Neural progenitor cell (in vitro differentiated cells): ENCODE measurements around the gene CIB4. TPM values are rescaled to one million over a fixed set of nuclear protein-coding genes. Genes with fewer than 3 reads are reported as not detected.

Experiments used
- DNase-seq: peaks from one replicate; pipeline ENCODE4 v3.0.0-alpha.2; 2016; ENCODE audit warnings: low spot score
- H2AFZ ChIP-seq: fragments of 200-600 bp; sonication (generic); replicated peaks from 2 replicates; pipeline ENCODE4 v1.6.1; 2016; ENCODE audit warnings: antibody characterized with exemption
- H3F3A ChIP-seq: fragments of 200-600 bp; sonication (generic); 2 replicates; pipeline ENCODE4 v1.6.1; 2016; ENCODE audit warnings: antibody characterized with exemption, low read depth
- H3K27ac ChIP-seq: fragments of 200-600 bp; sonication (generic); 2 replicates; pipeline ENCODE4 v1.5.1; 2016; ENCODE audit warnings: mild to moderate bottlenecking
- H3K27me3 ChIP-seq: fragments of 200-600 bp; sonication (generic); 2 replicates; pipeline ENCODE4 v1.6.1; 2016; ENCODE audit warnings: mild to moderate bottlenecking, moderate library complexity
- H3K36me3 ChIP-seq: fragments of 200-600 bp; sonication (generic); 2 replicates; pipeline ENCODE4 v1.5.1; 2016
- H3K4me1 ChIP-seq: fragments of 200-600 bp; sonication (generic); 2 replicates; pipeline ENCODE4 v1.6.1; 2016; ENCODE audit warnings: mixed run types
- H3K4me2 ChIP-seq: fragments of 200-600 bp; sonication (generic); 2 replicates; pipeline ENCODE4 v1.6.1; 2016
- H3K4me3 ChIP-seq: fragments of 200-600 bp; sonication (generic); 2 replicates; pipeline ENCODE4 v1.5.1; 2016
- H3K79me2 ChIP-seq: fragments of 200-600 bp; sonication (generic); 2 replicates; pipeline ENCODE4 v1.6.1; 2016; ENCODE audit warnings: low read depth
- H3K9ac ChIP-seq: fragments of 200-600 bp; sonication (generic); 2 replicates; pipeline ENCODE4 v1.6.1; 2016
- H3K9me3 ChIP-seq: fragments of 200-600 bp; sonication (generic); 2 replicates; pipeline ENCODE4 v1.5.1; 2016; ENCODE audit warnings: low read depth
- H4K20me1 ChIP-seq: fragments of 200-600 bp; sonication (generic); 2 replicates; pipeline ENCODE4 v1.6.1; 2016; ENCODE audit warnings: low read depth
- H3K27ac Mint-ChIP-seq: 3 replicates; pipeline ENCODE4 v1.8.0; 2021; ENCODE audit warnings: mixed read lengths
- H3K27me3 Mint-ChIP-seq: 2 replicates; pipeline ENCODE4 v1.8.0; 2022; ENCODE audit warnings: low read depth, mild to moderate bottlenecking, inconsistent platforms, moderate library complexity, mixed read lengths; ENCODE audit not compliant: insufficient read depth
- H3K36me3 Mint-ChIP-seq: 3 replicates; pipeline ENCODE4 v1.8.0; 2021; ENCODE audit warnings: mixed read lengths
- H3K4me1 Mint-ChIP-seq: 3 replicates; pipeline ENCODE4 v1.8.0; 2021; ENCODE audit warnings: mixed read lengths
- H3K4me3 Mint-ChIP-seq: 3 replicates; pipeline ENCODE4 v1.8.0; 2021; ENCODE audit warnings: mild to moderate bottlenecking, moderate library complexity, mixed read lengths
- H3K9me3 Mint-ChIP-seq: 3 replicates; pipeline ENCODE4 v1.8.0; 2020; ENCODE audit warnings: mixed read lengths
- CTCF ChIP-seq: fragments of 200-600 bp; sonication (generic); IDR thresholded peaks from 2 replicates; pipeline ENCODE4 v1.5.1; 2017; ENCODE audit warnings: antibody characterized with exemption, mild to moderate bottlenecking
- EZH2 ChIP-seq: fragments of 200-600 bp; sonication (generic); IDR thresholded peaks from 2 replicates; pipeline ENCODE4 v1.6.1; 2017; ENCODE audit warnings: antibody characterized with exemption, mild to moderate bottlenecking, moderate library complexity
- EZH2phosphoT487 ChIP-seq: fragments of 200-600 bp; sonication (generic); IDR thresholded peaks from 2 replicates; pipeline ENCODE4 v1.6.1; 2017; ENCODE audit warnings: antibody characterized with exemption
- total RNA-seq: library from RNA; depleted of rRNA; stranded (reverse); fragments of >200 nt; gene quantifications from 2 replicates; pipeline ENCODE4 v1.2.3, GENCODE V29; 2015; ENCODE audit warnings: low replicate concordance

Gene CIB4
- total RNA-seq, 1 donor from 2014 or later: not detected

DNA sequence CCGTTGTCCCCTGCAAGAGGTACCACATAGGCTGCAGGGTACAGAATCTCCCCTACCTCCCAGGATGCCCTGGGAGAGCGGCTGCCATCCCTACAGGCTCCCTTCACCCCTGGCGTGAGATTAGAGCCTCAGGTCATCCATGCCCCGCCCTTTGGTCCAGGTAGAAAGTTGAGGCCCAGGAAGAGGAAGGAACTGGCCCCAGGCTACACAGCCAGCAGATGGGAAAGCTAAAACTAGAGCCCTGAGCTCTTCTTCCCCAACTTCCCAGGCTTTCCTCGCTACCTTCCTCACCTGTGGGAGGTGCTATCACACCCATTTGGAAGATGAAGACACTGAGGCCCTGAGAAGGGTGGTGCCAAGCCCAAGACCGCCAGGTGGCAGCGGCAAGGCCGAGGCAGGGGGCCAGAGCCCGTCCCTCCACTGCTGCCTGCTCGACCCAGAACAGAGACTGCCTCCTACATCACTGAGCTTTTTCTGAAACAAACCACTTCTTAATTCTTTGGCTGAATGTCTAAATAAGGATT, 25.8 kb downstream of the CIB4 start:
- H4K20me1 ChIP-seq: no peaks in the 10 kb centered on the region
- no peaks in the 10 kb centered on the region for H3K36me3 ChIP-seq
- H3K4me3 ChIP-seq: no peak overlapping the region
- H3K9ac ChIP-seq: no peak overlapping the region
- peaks cover 3% of the 10 kb centered on the region for H3K9me3 Mint-ChIP-seq
- no peak for TF ChIP-seq EZH2
- peak; percentile 27 for TF ChIP-seq CTCF
- DNase-seq: no peak
- H3F3A ChIP-seq: peaks cover 14% of the 10 kb centered on the region
- no peak overlapping the region for H2AFZ ChIP-seq
- no peaks in the 10 kb centered on the region for H3K79me2 ChIP-seq
- H3K27me3 Mint-ChIP-seq: peaks cover 26% of the 10 kb centered on the region
- H3K4me1 ChIP-seq: peaks cover 54% of the 10 kb centered on the region
- H3K4me2 ChIP-seq: no peak overlapping the region
- H3K4me1 Mint-ChIP-seq: peaks cover 69% of the 10 kb centered on the region
- no peaks in the 10 kb centered on the region for H3K36me3 Mint-ChIP-seq
- H3K27ac Mint-ChIP-seq: no peak overlapping the region
- H3K27me3 ChIP-seq: peaks cover 34% of the 10 kb centered on the region
- no peaks in the 10 kb centered on the region for H3K9me3 ChIP-seq
- H3K4me3 Mint-ChIP-seq: no peak overlapping the region
- H3K27ac ChIP-seq: no peak overlapping the region

DNA sequence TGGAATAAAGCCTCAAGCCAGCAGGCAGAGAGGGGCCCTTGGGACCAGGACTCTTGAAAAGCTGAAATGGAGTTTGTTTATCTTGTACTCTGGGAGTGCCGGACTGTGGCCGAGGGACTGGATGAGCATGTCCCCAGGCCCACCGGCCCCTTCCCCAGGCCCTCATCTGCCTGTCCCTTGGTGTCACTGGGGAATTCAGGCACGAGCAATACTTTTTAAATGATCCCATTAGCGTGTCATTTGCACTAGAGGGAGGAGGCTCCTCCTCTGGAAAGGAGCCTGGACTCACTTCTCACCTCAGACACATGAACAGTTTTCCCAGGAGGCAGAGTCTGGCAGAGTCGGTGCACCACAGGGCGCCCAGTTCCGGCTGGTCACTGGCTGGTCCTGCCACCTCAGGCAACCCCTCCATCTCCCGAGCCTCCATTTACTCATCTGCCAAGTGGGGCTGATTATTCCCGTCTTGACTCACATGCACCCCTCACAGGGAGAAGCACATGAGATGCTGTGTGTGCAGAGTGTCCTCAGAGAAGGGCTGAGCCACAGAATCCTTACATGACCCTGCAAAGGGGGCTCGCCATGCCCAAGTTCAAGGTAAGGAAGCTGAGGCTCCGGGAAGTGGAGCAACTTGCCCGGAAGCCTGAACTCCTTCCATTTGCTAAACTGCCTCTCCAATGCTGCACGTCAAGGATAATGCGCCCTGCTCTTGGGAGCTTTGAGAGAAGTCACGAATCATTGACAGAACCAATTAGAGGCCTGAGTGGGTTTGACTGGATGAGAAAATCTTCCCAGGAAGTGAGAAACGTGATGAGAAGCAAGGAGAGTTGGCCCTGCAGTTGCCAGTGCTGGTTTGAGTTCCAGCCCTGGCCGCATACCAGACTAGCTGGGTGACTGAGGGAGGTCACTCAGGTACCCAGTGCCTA, 26.7 kb downstream of the CIB4 start:
- DNase-seq: no peak
- no peaks in the 10 kb centered on the region for H3K9me3 ChIP-seq
- H3K79me2 ChIP-seq: no peaks in the 10 kb centered on the region
- H3K27me3 ChIP-seq: peaks cover 25% of the 10 kb centered on the region
- no peak overlapping the region for H3K9ac ChIP-seq
- H2AFZ ChIP-seq: no peak overlapping the region
- H3K27ac Mint-ChIP-seq: peak overlapping the region; percentile 81
- TF ChIP-seq CTCF: no peak
- TF ChIP-seq EZH2: no peak
- no peak for TF ChIP-seq EZH2phosphoT487
- H3K36me3 Mint-ChIP-seq: no peaks in the 10 kb centered on the region
- H3K27me3 Mint-ChIP-seq: peaks cover 20% of the 10 kb centered on the region
- H3K4me1 ChIP-seq: peaks cover 62% of the 10 kb centered on the region
- no peaks in the 10 kb centered on the region for H4K20me1 ChIP-seq
- no peak overlapping the region for H3K27ac ChIP-seq
- no peak overlapping the region for H3K4me3 Mint-ChIP-seq
- H3K9me3 Mint-ChIP-seq: peaks cover 2% of the 10 kb centered on the region
- no peaks in the 10 kb centered on the region for H3K36me3 ChIP-seq
- H3K4me2 ChIP-seq: peak overlapping the region; percentile 63
- H3K4me1 Mint-ChIP-seq: peaks cover 77% of the 10 kb centered on the region
- H3K4me3 ChIP-seq: no peak overlapping the region
- H3F3A ChIP-seq: peaks cover 14% of the 10 kb centered on the region

GRCh38 chr2:26613241-26614215, 27.6 kb downstream of the CIB4 start:
- Mint-ChIP-seq H3K27me3 (peaks cover 16% of the 10 kb centered on the region), H3K27ac (no peak overlapping the region), H3K4me3 (no peak overlapping the region), H3K9me3 (no peaks in the 10 kb centered on the region), H3K36me3 (no peaks in the 10 kb centered on the region), H3K4me1 (peaks cover 82% of the 10 kb centered on the region)
- Histone ChIP-seq H3K27ac (peak overlapping the region; percentile 18), H3K27me3 (peaks cover 15% of the 10 kb centered on the region), H3K36me3 (no peaks in the 10 kb centered on the region), H3F3A (peaks cover 14% of the 10 kb centered on the region), H4K20me1 (no peaks in the 10 kb centered on the region), H2AFZ (no peak overlapping the region), H3K4me2 (peak overlapping the region; percentile 63), H3K4me1 (peaks cover 68% of the 10 kb centered on the region), H3K9me3 (no peaks in the 10 kb centered on the region), H3K79me2 (no peaks in the 10 kb centered on the region), H3K9ac (no peak overlapping the region), H3K4me3 (no peak overlapping the region)
- DNase-seq: peak; percentile 73
- no peak for TF ChIP-seq CTCF
- no peak for TF ChIP-seq EZH2
- no peak for TF ChIP-seq EZH2phosphoT487
